Calu3 (cell line): ENCODE measurements around the gene SIRT5. TPM values are rescaled to one million over a fixed set of nuclear protein-coding genes. Genes with fewer than 3 reads are reported as not detected.

ENCODE experiments used
- BruUV-seq: library from RNA; stranded (reverse); fragments of 400-500 nt; replicated peaks from 2 replicates; lab custom pipeline; 2021; lab: Mats Ljungman, UMichigan
- CTCF ChIA-PET: fragments of 300-600 bp; sonication (Branson Sonifier 250); formaldehyde crosslinking; loops from one replicate; lab custom pipeline; 2022; ENCODE audit warnings: antibody characterized with exemption; lab: Charles Lee
- DNase-seq: peaks from one replicate; pipeline ENCODE4 v3.0.0; 2022
- H3K27ac Mint-ChIP-seq: one replicate; pipeline ENCODE4 v1.8.0; 2022; ENCODE audit warnings: mixed read lengths; ENCODE audit not compliant: unreplicated experiment
- H3K27me3 Mint-ChIP-seq: one replicate; pipeline ENCODE4 v1.8.0; 2022; ENCODE audit warnings: mixed read lengths; ENCODE audit not compliant: unreplicated experiment
- H3K36me3 Mint-ChIP-seq: one replicate; pipeline ENCODE4 v1.8.0; 2022; ENCODE audit warnings: mild to moderate bottlenecking, moderate library complexity, mixed read lengths; ENCODE audit not compliant: insufficient read depth, unreplicated experiment
- H3K4me1 Mint-ChIP-seq: one replicate; pipeline ENCODE4 v1.8.0; 2022; ENCODE audit warnings: mild to moderate bottlenecking, low read depth, mixed read lengths; ENCODE audit not compliant: unreplicated experiment
- H3K4me3 Mint-ChIP-seq: one replicate; pipeline ENCODE4 v1.8.0; 2022; ENCODE audit warnings: mild to moderate bottlenecking, low read depth, moderate library complexity, mixed read lengths; ENCODE audit not compliant: unreplicated experiment
- H3K9me3 Mint-ChIP-seq: one replicate; pipeline ENCODE4 v1.8.0; 2022; ENCODE audit warnings: low read depth, mixed read lengths; ENCODE audit not compliant: unreplicated experiment
- intact Hi-C: fragments of 100-400 bp; cut with micrococcal nuclease; formaldehyde crosslinking; loops from one replicate; pipeline ENCODE4 v1.10.0; 2022; ENCODE audit not compliant: unreplicated experiment
- total RNA-seq: library from RNA; stranded (reverse); gene quantifications from 2 replicates; pipeline ENCODE4 v1.2.3, GENCODE V29; 2022
- TF ChIP-seq, protein P1 (sequence below): fragments of 200-600 bp; IDR thresholded peaks from one replicate; pipeline ENCODE4 v1.8.0; 2022; ENCODE audit warnings: antibody characterized with exemption; ENCODE audit not compliant: unreplicated experiment

SIRT5 gene
- total RNA-seq, 1 experiment from 2014 or later: 13.5 TPM

DNA sequence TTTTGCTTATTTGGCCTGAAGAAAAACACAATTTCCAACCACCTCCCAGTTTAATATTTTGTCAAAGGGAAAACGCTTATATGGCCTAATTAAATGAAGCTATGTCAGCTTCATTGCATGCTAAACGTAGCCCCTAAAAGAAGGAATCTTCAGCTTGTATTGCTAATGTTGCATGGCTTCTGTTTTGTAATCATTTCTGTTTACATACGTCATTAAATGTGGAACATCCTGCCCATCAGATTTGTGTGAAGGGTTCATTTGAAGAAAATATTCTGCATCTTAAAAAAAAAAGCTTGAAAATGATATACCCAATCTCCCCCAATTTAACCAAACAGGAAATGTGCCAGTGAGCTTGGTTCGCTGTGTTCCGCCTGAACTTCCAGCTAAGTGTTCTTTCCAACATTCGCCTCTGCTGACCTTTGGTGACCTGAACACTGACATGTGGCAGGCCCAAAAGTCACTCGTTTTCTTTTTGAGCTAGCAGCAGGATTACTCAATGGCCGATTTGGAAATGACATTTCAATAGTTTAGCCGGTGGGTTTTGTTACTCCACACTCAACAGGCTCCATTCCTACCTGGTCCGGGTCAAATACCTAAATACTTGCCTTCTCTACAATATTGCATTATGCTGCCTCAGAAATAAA, 12.7 kb upstream of the SIRT5 start:
- Mint-ChIP-seq H3K36me3 (no peaks in the 10 kb centered on the region), H3K27me3 (no peaks in the 10 kb centered on the region), H3K4me1 (peaks cover 8% of the 10 kb centered on the region), H3K9me3 (no peaks in the 10 kb centered on the region), H3K27ac (no peak overlapping the region), H3K4me3 (no peak overlapping the region)
- BruUV-seq: no TSS peak
- DNase-seq: no peak
- TF ChIP-seq, protein P1, sequence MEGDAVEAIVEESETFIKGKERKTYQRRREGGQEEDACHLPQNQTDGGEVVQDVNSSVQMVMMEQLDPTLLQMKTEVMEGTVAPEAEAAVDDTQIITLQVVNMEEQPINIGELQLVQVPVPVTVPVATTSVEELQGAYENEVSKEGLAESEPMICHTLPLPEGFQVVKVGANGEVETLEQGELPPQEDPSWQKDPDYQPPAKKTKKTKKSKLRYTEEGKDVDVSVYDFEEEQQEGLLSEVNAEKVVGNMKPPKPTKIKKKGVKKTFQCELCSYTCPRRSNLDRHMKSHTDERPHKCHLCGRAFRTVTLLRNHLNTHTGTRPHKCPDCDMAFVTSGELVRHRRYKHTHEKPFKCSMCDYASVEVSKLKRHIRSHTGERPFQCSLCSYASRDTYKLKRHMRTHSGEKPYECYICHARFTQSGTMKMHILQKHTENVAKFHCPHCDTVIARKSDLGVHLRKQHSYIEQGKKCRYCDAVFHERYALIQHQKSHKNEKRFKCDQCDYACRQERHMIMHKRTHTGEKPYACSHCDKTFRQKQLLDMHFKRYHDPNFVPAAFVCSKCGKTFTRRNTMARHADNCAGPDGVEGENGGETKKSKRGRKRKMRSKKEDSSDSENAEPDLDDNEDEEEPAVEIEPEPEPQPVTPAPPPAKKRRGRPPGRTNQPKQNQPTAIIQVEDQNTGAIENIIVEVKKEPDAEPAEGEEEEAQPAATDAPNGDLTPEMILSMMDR: no peak
- intact Hi-C loops: no loop called here
- CTCF ChIA-PET: interaction anchor here (0.7 kb wide), 1 partner anchor 46 kb away, joined by 3 read pairs; no protein-coding TSS in a partner anchor

DNA sequence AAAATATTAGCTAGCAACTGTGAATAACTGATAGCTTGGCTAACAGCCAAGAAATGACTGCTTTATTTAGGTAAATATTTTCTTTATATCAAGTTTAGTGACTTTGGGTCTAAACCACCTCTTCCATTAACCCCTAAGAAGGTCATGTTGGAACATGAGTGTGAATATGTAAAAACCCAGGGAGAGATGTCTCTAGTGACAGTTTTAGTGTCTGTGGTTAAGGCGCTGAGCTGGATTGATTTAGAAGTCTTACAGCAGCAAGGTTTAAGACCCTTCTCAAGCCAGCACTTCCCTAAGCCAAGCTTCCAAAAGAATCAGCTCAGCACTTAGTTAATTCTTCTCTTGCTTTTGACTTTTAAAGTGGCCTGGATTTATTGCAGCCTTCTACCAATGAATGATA, 11.4 kb upstream of the SIRT5 start:
- DNase-seq: no peak
- no peaks in the 10 kb centered on the region for H3K9me3 Mint-ChIP-seq
- H3K27ac Mint-ChIP-seq: no peak overlapping the region
- peaks cover 8% of the 10 kb centered on the region for H3K4me1 Mint-ChIP-seq
- no TSS peak for BruUV-seq
- H3K27me3 Mint-ChIP-seq: no peaks in the 10 kb centered on the region
- no peaks in the 10 kb centered on the region for H3K36me3 Mint-ChIP-seq
- intact Hi-C loops: no loop called here
- no peak overlapping the region for H3K4me3 Mint-ChIP-seq
- CTCF ChIA-PET: no interaction called here
- TF ChIP-seq, protein P1: no peak

DNA sequence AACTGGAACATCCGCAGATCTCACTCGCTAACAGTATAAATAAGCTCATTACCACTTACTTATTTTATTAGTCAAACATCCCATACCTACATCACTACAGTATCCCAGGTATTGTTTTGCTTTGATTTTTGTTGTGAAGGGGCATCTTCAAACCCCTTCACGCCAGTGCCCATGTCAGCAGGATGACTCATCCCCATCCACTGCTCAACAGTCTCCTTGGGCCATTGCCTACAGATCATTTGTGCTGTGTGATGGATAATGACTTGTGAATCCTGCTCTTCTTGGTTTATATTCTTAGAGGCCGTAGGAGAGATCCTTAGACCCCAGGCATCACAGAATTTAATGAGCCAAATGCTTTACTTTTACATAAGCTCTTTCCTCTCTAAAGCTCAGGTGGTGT, 8.5 kb upstream of the SIRT5 start:
- Mint-ChIP-seq H3K27me3 (no peaks in the 10 kb centered on the region), H3K4me1 (no peaks in the 10 kb centered on the region), H3K4me3 (no peak overlapping the region), H3K36me3 (no peaks in the 10 kb centered on the region), H3K27ac (no peak overlapping the region), H3K9me3 (no peaks in the 10 kb centered on the region)
- no peak for DNase-seq
- TF ChIP-seq, protein P1: no peak
- CTCF ChIA-PET: no interaction called here
- no TSS peak for BruUV-seq
- intact Hi-C loops: no loop called here

DNA sequence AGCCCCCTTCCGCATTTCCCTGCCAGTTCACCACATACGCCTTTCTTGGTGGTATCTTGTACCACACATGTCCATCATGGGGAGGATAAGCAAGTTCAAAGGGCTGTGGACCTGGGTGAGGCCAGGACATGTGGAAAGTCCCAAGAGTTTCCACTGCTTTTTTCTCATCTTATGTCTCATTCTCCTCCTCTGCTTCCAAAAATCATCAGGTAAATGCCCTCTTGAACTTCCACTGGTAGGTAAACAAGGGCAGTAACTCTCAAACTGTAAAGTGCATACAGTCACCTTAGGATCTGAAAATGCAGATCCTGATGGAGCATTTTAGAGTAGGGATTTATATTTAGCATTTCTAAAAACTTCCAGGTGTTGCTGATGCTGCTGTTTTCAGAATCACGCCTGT, 7.9 kb upstream of the SIRT5 start:
- H3K27ac Mint-ChIP-seq: no peak overlapping the region
- no peaks in the 10 kb centered on the region for H3K36me3 Mint-ChIP-seq
- no TSS peak for BruUV-seq
- H3K4me1 Mint-ChIP-seq: no peaks in the 10 kb centered on the region
- no peak for DNase-seq
- H3K27me3 Mint-ChIP-seq: no peaks in the 10 kb centered on the region
- intact Hi-C loops: no loop called here
- no peak overlapping the region for H3K4me3 Mint-ChIP-seq
- TF ChIP-seq, protein P1: no peak
- CTCF ChIA-PET: no interaction called here
- no peaks in the 10 kb centered on the region for H3K9me3 Mint-ChIP-seq
